Neural progenitor cell (in vitro differentiated cells): ENCODE results near the gene CD101. TPM values are rescaled to one million over a fixed set of nuclear protein-coding genes. Genes with fewer than 3 reads are reported as not detected.
A peak's percentile ranks its signal among the peaks of the same experiment; 100 is the strongest.

Source experiments
- DNase-seq: peaks from one replicate; pipeline ENCODE4 v3.0.0-alpha.2; 2016; ENCODE audit warnings: low spot score
- H2AFZ ChIP-seq: fragments of 200-600 bp; sonication (generic); replicated peaks from 2 replicates; pipeline ENCODE4 v1.6.1; 2016; ENCODE audit warnings: antibody characterized with exemption
- H3F3A ChIP-seq: fragments of 200-600 bp; sonication (generic); 2 replicates; pipeline ENCODE4 v1.6.1; 2016; ENCODE audit warnings: antibody characterized with exemption, low read depth
- H3K27ac ChIP-seq: fragments of 200-600 bp; sonication (generic); 2 replicates; pipeline ENCODE4 v1.5.1; 2016; ENCODE audit warnings: mild to moderate bottlenecking
- H3K27me3 ChIP-seq: fragments of 200-600 bp; sonication (generic); 2 replicates; pipeline ENCODE4 v1.6.1; 2016; ENCODE audit warnings: mild to moderate bottlenecking, moderate library complexity
- H3K36me3 ChIP-seq: fragments of 200-600 bp; sonication (generic); 2 replicates; pipeline ENCODE4 v1.5.1; 2016
- H3K4me1 ChIP-seq: fragments of 200-600 bp; sonication (generic); 2 replicates; pipeline ENCODE4 v1.6.1; 2016; ENCODE audit warnings: mixed run types
- H3K4me2 ChIP-seq: fragments of 200-600 bp; sonication (generic); 2 replicates; pipeline ENCODE4 v1.6.1; 2016
- H3K4me3 ChIP-seq: fragments of 200-600 bp; sonication (generic); 2 replicates; pipeline ENCODE4 v1.5.1; 2016
- H3K79me2 ChIP-seq: fragments of 200-600 bp; sonication (generic); 2 replicates; pipeline ENCODE4 v1.6.1; 2016; ENCODE audit warnings: low read depth
- H3K9ac ChIP-seq: fragments of 200-600 bp; sonication (generic); 2 replicates; pipeline ENCODE4 v1.6.1; 2016
- H3K9me3 ChIP-seq: fragments of 200-600 bp; sonication (generic); 2 replicates; pipeline ENCODE4 v1.5.1; 2016; ENCODE audit warnings: low read depth
- H4K20me1 ChIP-seq: fragments of 200-600 bp; sonication (generic); 2 replicates; pipeline ENCODE4 v1.6.1; 2016; ENCODE audit warnings: low read depth
- H3K27ac Mint-ChIP-seq: 3 replicates; pipeline ENCODE4 v1.8.0; 2021; ENCODE audit warnings: mixed read lengths
- H3K27me3 Mint-ChIP-seq: 2 replicates; pipeline ENCODE4 v1.8.0; 2022; ENCODE audit warnings: low read depth, mild to moderate bottlenecking, inconsistent platforms, moderate library complexity, mixed read lengths; ENCODE audit not compliant: insufficient read depth
- H3K36me3 Mint-ChIP-seq: 3 replicates; pipeline ENCODE4 v1.8.0; 2021; ENCODE audit warnings: mixed read lengths
- H3K4me1 Mint-ChIP-seq: 3 replicates; pipeline ENCODE4 v1.8.0; 2021; ENCODE audit warnings: mixed read lengths
- H3K4me3 Mint-ChIP-seq: 3 replicates; pipeline ENCODE4 v1.8.0; 2021; ENCODE audit warnings: mild to moderate bottlenecking, moderate library complexity, mixed read lengths
- H3K9me3 Mint-ChIP-seq: 3 replicates; pipeline ENCODE4 v1.8.0; 2020; ENCODE audit warnings: mixed read lengths
- CTCF ChIP-seq: fragments of 200-600 bp; sonication (generic); IDR thresholded peaks from 2 replicates; pipeline ENCODE4 v1.5.1; 2017; ENCODE audit warnings: antibody characterized with exemption, mild to moderate bottlenecking
- EZH2 ChIP-seq: fragments of 200-600 bp; sonication (generic); IDR thresholded peaks from 2 replicates; pipeline ENCODE4 v1.6.1; 2017; ENCODE audit warnings: antibody characterized with exemption, mild to moderate bottlenecking, moderate library complexity
- EZH2phosphoT487 ChIP-seq: fragments of 200-600 bp; sonication (generic); IDR thresholded peaks from 2 replicates; pipeline ENCODE4 v1.6.1; 2017; ENCODE audit warnings: antibody characterized with exemption
- total RNA-seq: library from RNA; depleted of rRNA; stranded (reverse); fragments of >200 nt; gene quantifications from 2 replicates; pipeline ENCODE4 v1.2.3, GENCODE V29; 2015; ENCODE audit warnings: low replicate concordance

The CD101 gene
- total RNA-seq, 1 donor from 2014 or later: 0.41 TPM

DNA sequence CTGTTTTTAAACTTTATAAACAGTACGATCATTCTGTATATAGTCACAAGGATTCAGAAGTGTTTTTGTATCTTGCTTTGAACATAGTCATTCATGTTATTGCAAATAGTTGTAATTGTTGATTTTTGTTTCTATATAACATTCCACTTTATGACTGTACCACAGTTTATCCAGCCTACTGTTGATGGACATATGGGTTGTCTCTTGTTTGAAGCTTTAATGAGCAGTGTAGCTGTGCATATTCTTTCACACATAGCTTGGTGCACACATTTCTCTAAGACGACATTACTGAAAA, 6.1 kb downstream of the CD101 start:
- H3K27me3 ChIP-seq: no peaks in the 10 kb centered on the region
- Mint-ChIP-seq H3K27me3 (no peaks in the 10 kb centered on the region), H3K36me3 (no peaks in the 10 kb centered on the region), H3K27ac (no peak overlapping the region), H3K4me1 (peaks cover 6% of the 10 kb centered on the region), H3K4me3 (no peak overlapping the region), H3K9me3 (no peaks in the 10 kb centered on the region)
- DNase-seq: no peak
- no peak overlapping the region for H3K9ac ChIP-seq
- H3K4me2 ChIP-seq: no peak overlapping the region
- TF ChIP-seq CTCF (no peak), EZH2 (no peak), EZH2phosphoT487 (no peak)
- no peak overlapping the region for H3K27ac ChIP-seq
- peaks cover 5% of the 10 kb centered on the region for H3K4me1 ChIP-seq
- H3K9me3 ChIP-seq: no peaks in the 10 kb centered on the region
- H2AFZ ChIP-seq: no peak overlapping the region
- H4K20me1 ChIP-seq: no peaks in the 10 kb centered on the region
- H3K4me3 ChIP-seq: no peak overlapping the region
- no peaks in the 10 kb centered on the region for H3F3A ChIP-seq
- H3K36me3 ChIP-seq: no peaks in the 10 kb centered on the region
- H3K79me2 ChIP-seq: no peaks in the 10 kb centered on the region

GRCh38 chr1:117008656-117009055, 7.1 kb downstream of the CD101 start:
- Histone ChIP-seq H4K20me1 (no peaks in the 10 kb centered on the region), H3K9ac (no peak overlapping the region), H2AFZ (no peak overlapping the region), H3K27ac (no peak overlapping the region), H3K27me3 (no peaks in the 10 kb centered on the region), H3F3A (no peaks in the 10 kb centered on the region), H3K36me3 (no peaks in the 10 kb centered on the region), H3K4me2 (no peak overlapping the region), H3K9me3 (no peaks in the 10 kb centered on the region), H3K4me3 (no peak overlapping the region), H3K4me1 (peaks cover 5% of the 10 kb centered on the region), H3K79me2 (no peaks in the 10 kb centered on the region)
- H3K27ac Mint-ChIP-seq: no peak overlapping the region
- H3K27me3 Mint-ChIP-seq: no peaks in the 10 kb centered on the region
- no peak for DNase-seq
- no peak overlapping the region for H3K4me3 Mint-ChIP-seq
- TF ChIP-seq EZH2 (no peak), CTCF (peak; percentile 16), EZH2phosphoT487 (no peak)
- H3K9me3 Mint-ChIP-seq: no peaks in the 10 kb centered on the region
- H3K4me1 Mint-ChIP-seq: peaks cover 6% of the 10 kb centered on the region
- H3K36me3 Mint-ChIP-seq: no peaks in the 10 kb centered on the region

DNA sequence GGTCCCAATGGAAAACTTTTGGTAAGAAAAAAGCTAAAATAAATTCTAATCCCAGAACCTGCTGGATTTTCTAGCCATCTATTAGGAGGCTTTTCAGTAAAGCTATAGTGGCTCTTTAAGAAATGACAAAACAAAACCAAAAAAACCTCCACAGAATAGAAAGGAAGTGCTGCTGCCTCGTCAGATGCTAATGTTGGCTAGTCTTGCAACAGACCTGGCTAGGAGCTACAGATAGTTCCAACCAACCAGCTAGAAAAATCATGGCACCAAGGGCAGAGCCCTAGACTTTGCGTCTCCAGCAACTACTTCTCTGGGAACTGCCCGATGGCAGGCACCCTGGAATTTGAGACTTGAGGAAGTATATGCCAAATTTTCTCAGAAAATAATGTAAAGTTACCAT, 7.6 kb downstream of the CD101 start:
- no peaks in the 10 kb centered on the region for H3K36me3 ChIP-seq
- H3K27ac Mint-ChIP-seq: no peak overlapping the region
- H3K4me3 ChIP-seq: no peak overlapping the region
- H3K9ac ChIP-seq: no peak overlapping the region
- no peak overlapping the region for H3K4me2 ChIP-seq
- no peaks in the 10 kb centered on the region for H3K79me2 ChIP-seq
- TF ChIP-seq EZH2 (no peak), EZH2phosphoT487 (no peak), CTCF (no peak)
- DNase-seq: no peak
- H3K4me3 Mint-ChIP-seq: no peak overlapping the region
- no peaks in the 10 kb centered on the region for H3F3A ChIP-seq
- no peaks in the 10 kb centered on the region for H3K27me3 ChIP-seq
- H3K4me1 ChIP-seq: peaks cover 5% of the 10 kb centered on the region
- no peak overlapping the region for H3K27ac ChIP-seq
- no peaks in the 10 kb centered on the region for H3K9me3 ChIP-seq
- no peaks in the 10 kb centered on the region for H4K20me1 ChIP-seq
- peaks cover 6% of the 10 kb centered on the region for H3K4me1 Mint-ChIP-seq
- H3K9me3 Mint-ChIP-seq: no peaks in the 10 kb centered on the region
- no peak overlapping the region for H2AFZ ChIP-seq
- H3K36me3 Mint-ChIP-seq: no peaks in the 10 kb centered on the region
- no peaks in the 10 kb centered on the region for H3K27me3 Mint-ChIP-seq
